GM12878 (cell line): ENCODE results near the gene SLAIN2. TPM values are rescaled to one million over a fixed set of nuclear protein-coding genes. Genes with fewer than 3 reads are reported as not detected.

ENCODE experiments used
- ATAC-seq: fragments of 200-7000 bp; cut with Tn5 transposase; 3 replicates; pipeline ENCODE4 v1.9.1; 2020; ENCODE audit warnings: mild to moderate bottlenecking, moderate library complexity
- BruUV-seq: library from RNA; stranded (reverse); fragments of 400-500 nt; replicated peaks from 2 replicates; lab custom pipeline; 2021; lab: Mats Ljungman, UMichigan
- CTCF ChIA-PET: fragments of 300-600 bp; sonication (Branson Sonifier 250); formaldehyde crosslinking; extraction: SDS; loops from one replicate; lab custom pipeline; 2021; ENCODE audit warnings: inconsistent platforms; lab: Yijun Ruan, JAX
- POLR2A ChIA-PET: fragments of 350-600 bp; formaldehyde crosslinking; extraction: SDS; loops from one replicate; lab custom pipeline; 2021; ENCODE audit warnings: inconsistent platforms; lab: Charles Lee
- RAD21 ChIA-PET: fragments of 300-600 bp; sonication (Branson Sonifier 250); formaldehyde crosslinking; loops from one replicate; lab custom pipeline; 2023; ENCODE audit warnings: antibody characterized with exemption; ENCODE audit not compliant: unreplicated experiment; lab: Charles Lee
- SMC1A ChIA-PET: fragments of 300-600 bp; sonication (Branson Sonifier 250); formaldehyde crosslinking; loops from one replicate; lab custom pipeline; 2023; ENCODE audit not compliant: unreplicated experiment, uncharacterized antibody; lab: Charles Lee
- DNase-seq: peaks from one replicate; pipeline ENCODE4 v3.0.0-alpha.2; 2011; ENCODE audit warnings: low read depth, low spot score
- FAIRE-seq: peaks from 3 replicates; lab custom pipeline; 2011; peaks lifted over from hg19 to GRCh38; lab: Jason Lieb, UNC
- H2AFZ ChIP-seq: 2 replicates; pipeline ENCODE4 v1.6.0; 2011; ENCODE audit warnings: low read depth, low read length, control low read depth; ENCODE audit not compliant: control insufficient read depth
- H3K27ac ChIP-seq: 2 replicates; pipeline ENCODE4 v1.5.1; 2011; ENCODE audit warnings: control low read depth; ENCODE audit not compliant: control insufficient read depth, insufficient read depth
- H3K27me3 ChIP-seq, 2 experiments: replicated peaks in 1 of 2; 2 replicates each; pipeline versions ENCODE4 v1.6.0 to v1.6.1; 2011; ENCODE audit warnings: low read length in 1 of 2; ENCODE audit not compliant: control insufficient read depth in 2 of 2, insufficient read depth in 2 of 2
- H3K36me3 ChIP-seq, 2 experiments: 2 replicates each; pipeline ENCODE4 v1.5.1; 2011; ENCODE audit warnings: low read length in 1 of 2; ENCODE audit not compliant: control insufficient read depth in 2 of 2, insufficient read depth in 2 of 2
- H3K4me1 ChIP-seq: 2 replicates; pipeline ENCODE4 v1.6.1; 2011; ENCODE audit warnings: mild to moderate bottlenecking, low read length, moderate library complexity, mixed read lengths; ENCODE audit not compliant: control insufficient read depth, insufficient read depth
- H3K4me2 ChIP-seq: 2 replicates; pipeline ENCODE4 v1.6.0; 2011; ENCODE audit warnings: control low read depth; ENCODE audit not compliant: control insufficient read depth, insufficient read depth
- H3K4me3 ChIP-seq: fragments of 200-600 bp; sonication (generic); 2 replicates; pipeline ENCODE4 v1.5.1; 2016
- H3K79me2 ChIP-seq: 2 replicates; pipeline ENCODE4 v1.6.0; 2011; ENCODE audit warnings: low read length; ENCODE audit not compliant: control insufficient read depth, insufficient read depth
- H3K9ac ChIP-seq: 2 replicates; pipeline ENCODE4 v1.8.0; 2011; ENCODE audit warnings: low read length, control low read depth, mixed read lengths; ENCODE audit not compliant: control insufficient read depth, insufficient read depth
- H3K9me3 ChIP-seq: replicated peaks from 3 replicates; pipeline ENCODE4 v1.5.1; 2011; ENCODE audit warnings: mild to moderate bottlenecking, low read length; ENCODE audit not compliant: control insufficient read depth, insufficient read depth
- H4K20me1 ChIP-seq: 2 replicates; pipeline ENCODE4 v1.6.0; 2011; ENCODE audit not compliant: control insufficient read depth, insufficient read depth
- BACH1 ChIP-seq: fragments of 450-650 bp; IDR thresholded peaks from 2 replicates; pipeline ENCODE4 v1.6.1; 2017; ENCODE audit warnings: mild to moderate bottlenecking, borderline replicate concordance
- BCL3 ChIP-seq: IDR thresholded peaks from 2 replicates; pipeline ENCODE4 v1.6.1; 2011; ENCODE audit warnings: borderline replicate concordance, low read depth, mild to moderate bottlenecking, moderate library complexity, low read length; ENCODE audit not compliant: insufficient read depth, poor library complexity, severe bottlenecking
- BHLHE40 ChIP-seq, 2 experiments: fragments of 450-650 bp in 1 of 2; IDR thresholded peaks; 2 replicates each; pipeline ENCODE4 v1.6.1; 2011 to 2017; ENCODE audit warnings: low read depth in 2 of 2, borderline replicate concordance in 1 of 2, improper control_type of control experiment in 1 of 2, low read length in 1 of 2, mild to moderate bottlenecking in 1 of 2
- CHD1 ChIP-seq: IDR thresholded peaks from 2 replicates; pipeline ENCODE4 v1.6.1; 2012; ENCODE audit warnings: low read depth, low read length, improper control_type of control experiment
- DPF2 ChIP-seq: fragments of 450-650 bp; IDR thresholded peaks from 2 replicates; pipeline ENCODE4 v1.6.1; 2017; ENCODE audit warnings: mild to moderate bottlenecking
- EZH2 ChIP-seq: IDR thresholded peaks from 2 replicates; pipeline ENCODE4 v1.6.1; 2012; ENCODE audit warnings: low read depth, mild to moderate bottlenecking, control low read depth, inconsistent platforms, low read length, borderline replicate concordance; ENCODE audit not compliant: control insufficient read depth
- FOXM1 ChIP-seq: IDR thresholded peaks from 2 replicates; pipeline ENCODE4 v1.6.1; 2012; ENCODE audit warnings: low read depth, mild to moderate bottlenecking, inconsistent platforms, low read length, moderate library complexity
- HCFC1 ChIP-seq: fragments of 150-350 bp; IDR thresholded peaks from 2 replicates; pipeline ENCODE4 v1.6.1; 2014; ENCODE audit warnings: low read length
- IRF4 ChIP-seq: IDR thresholded peaks from 2 replicates; pipeline ENCODE4 v1.6.1; 2011; ENCODE audit warnings: low read depth, low read length
- MYB ChIP-seq: fragments of 150-350 bp; IDR thresholded peaks from 2 replicates; pipeline ENCODE4 v1.6.1; 2014; ENCODE audit warnings: mild to moderate bottlenecking, low read depth, low read length, borderline replicate concordance
- MYC ChIP-seq: IDR thresholded peaks from 2 replicates; pipeline ENCODE4 v1.6.1; 2011; ENCODE audit warnings: mild to moderate bottlenecking, low read length, moderate library complexity, inconsistent platforms; ENCODE audit not compliant: insufficient read depth, insufficient replicate concordance, insufficient read length, severe bottlenecking
- NFIC ChIP-seq: IDR thresholded peaks from 2 replicates; pipeline ENCODE4 v1.6.1; 2012; ENCODE audit warnings: low read depth, mild to moderate bottlenecking, inconsistent platforms, low read length, moderate library complexity
- NFYA ChIP-seq: IDR thresholded peaks from 2 replicates; pipeline ENCODE4 v1.6.1; 2011; ENCODE audit warnings: low read depth, mild to moderate bottlenecking, low read length, improper control_type of control experiment, borderline replicate concordance
- NFYB ChIP-seq: IDR thresholded peaks from 2 replicates; pipeline ENCODE4 v1.6.1; 2011; ENCODE audit warnings: low read depth, mild to moderate bottlenecking, low read length, improper control_type of control experiment, moderate library complexity; ENCODE audit not compliant: insufficient read depth
- POLR2AphosphoS5 ChIP-seq: IDR thresholded peaks from 2 replicates; pipeline ENCODE4 v1.6.1; 2011; ENCODE audit warnings: mild to moderate bottlenecking, low read length, inconsistent platforms
- STAT3 ChIP-seq: IDR thresholded peaks from 2 replicates; pipeline ENCODE4 v1.6.1; 2011; ENCODE audit warnings: low read depth, low read length, improper control_type of control experiment
- ZNF622 ChIP-seq: fragments of 450-650 bp; IDR thresholded peaks from 2 replicates; pipeline ENCODE4 v1.6.1; 2017; ENCODE audit warnings: mild to moderate bottlenecking, inconsistent platforms
- WGBS: methylation state at CpG from one replicate; pipeline ENCODE4 v1.1.6; 2016; ENCODE audit warnings: low lambda C conversion rate; ENCODE audit not compliant: insufficient replicate concordance, insufficient coverage; ENCODE audit errors: missing lambda C conversion rate; 5-methylcytosine and 5-hydroxymethylcytosine counted together
- in situ Hi-C: fragments of 300-500 bp; cut with MboI; formaldehyde crosslinking; loops from 9 replicates; pipeline ENCODE4 v1.14.3; 2018; ENCODE audit warnings: mixed read lengths
- intact Hi-C: fragments of 100-400 bp; cut with micrococcal nuclease; formaldehyde crosslinking; loops from one replicate; pipeline ENCODE4 v1.14.2; 2022; ENCODE audit not compliant: unreplicated experiment
- polyA plus RNA-seq, 11 experiments: library from polyadenylated mRNA; depleted of rRNA in 4 of 11; unstranded in 6 of 11; stranded (reverse) in 5 of 11; fragments of >200 nt; fragmentation: Nextera tagmentation in 4 of 11; fragmentation: Illumina TruSeq in 1 of 11; extraction: Ambion mirVana in 4 of 11; extraction: Trizol in 1 of 11; gene quantifications; 1 replicate in 1 of 11; 2 replicates in 10 of 11; pipeline versions ENCODE4 v1.2.1 to v1.2.3, GENCODE V29; 2011 to 2016; ENCODE audit warnings: inconsistent platforms in 2 of 11, missing spikeins in 2 of 11, low read depth in 1 of 11
- total RNA-seq, 4 experiments: library from RNA; depleted of rRNA in 3 of 4; stranded (reverse); fragments of >200 nt in 3 of 4; fragmentation: Illumina TruSeq in 1 of 4; extraction: Trizol in 1 of 4; gene quantifications; 2 replicates each; pipeline versions ENCODE4 v1.2.1 to v1.2.3, GENCODE V29; 2013 to 2021
- TF ChIP-seq, protein P1 (sequence below): fragments of 450-650 bp; IDR thresholded peaks from 2 replicates; pipeline ENCODE4 v1.6.1; 2017; ENCODE audit warnings: borderline replicate concordance

SLAIN2 gene
- total and polyA plus RNA-seq, 10 of the 15 experiments (the other 5 are each of a cell fraction or from before 2014, with no cell fraction given) = 4.3 to 96.6 (median 25.4) TPM

DNA sequence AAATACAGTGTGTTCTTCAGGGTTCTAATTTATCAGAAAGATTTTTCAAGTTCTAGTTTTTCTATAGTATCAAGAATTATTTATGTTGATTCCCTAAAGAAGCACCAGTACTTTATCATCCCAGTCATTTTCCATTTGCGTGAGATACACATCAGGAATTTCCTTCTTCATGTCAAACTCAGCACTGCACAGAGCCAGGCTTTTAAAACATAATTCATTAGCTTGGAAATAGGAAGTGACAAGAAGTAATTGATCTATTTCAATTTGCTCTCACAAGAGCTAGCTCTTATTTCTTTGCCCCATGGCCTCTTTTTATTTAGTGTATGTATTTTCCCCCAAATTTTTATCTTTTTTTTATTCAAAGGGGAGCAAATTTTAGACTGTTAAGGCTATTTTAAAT, 128.8 kb downstream of the SLAIN2 start (continued):
- TF ChIP-seq STAT3 (no peak), NFYA (no peak), MYC (no peak)

DNA sequence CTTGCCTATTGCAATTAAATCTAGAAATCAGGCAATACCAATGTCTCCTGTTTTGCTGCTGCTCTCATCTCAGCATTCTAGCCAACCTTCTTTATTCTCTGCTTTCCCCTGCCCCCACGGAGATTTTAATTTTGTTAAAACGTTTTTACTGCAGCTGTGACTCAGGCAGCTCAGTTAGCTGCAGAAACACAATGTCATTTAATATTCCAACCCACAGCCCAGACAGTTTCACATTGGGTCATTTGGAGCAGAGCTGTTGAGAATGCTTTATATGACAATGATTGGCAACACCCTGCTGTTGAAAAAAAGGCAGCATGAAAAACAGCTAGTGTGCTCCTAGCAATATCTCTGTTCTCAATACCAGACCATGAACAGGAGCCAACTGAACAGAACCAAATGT, 129.2 kb downstream of the SLAIN2 start:
- Histone ChIP-seq H3K4me3 (no peak overlapping the region), H3K79me2 (no peaks in the 10 kb centered on the region), H3K9me3 (no peaks in the 10 kb centered on the region), H3K9ac (no peak overlapping the region), H3K4me2 (no peak overlapping the region), H3K36me3 (no peaks in the 10 kb centered on the region), H2AFZ (no peak overlapping the region), H3K27me3 (no peaks in the 10 kb centered on the region), H3K27ac (no peak overlapping the region), H4K20me1 (no peaks in the 10 kb centered on the region), H3K4me1 (no peaks in the 10 kb centered on the region; the same call in 1 of the 2 replicates)
- ChIA-PET POLR2A (no interaction called here), RAD21 (interaction anchor here (1.4 kb wide), 1 partner anchor 16 kb away, joined by 3 read pairs; no protein-coding TSS in a partner anchor), SMC1A (no interaction called here), CTCF (no interaction called here)
- no TSS peak for BruUV-seq
- no peak for FAIRE-seq
- TF ChIP-seq STAT3 = no peak
- no peak for TF ChIP-seq BACH1
- TF ChIP-seq HCFC1 = no peak
- TF ChIP-seq CHD1 = no peak
- no peak for TF ChIP-seq FOXM1
- no peak for TF ChIP-seq ZNF622
- no peak for TF ChIP-seq MYB
- TF ChIP-seq, protein P1, sequence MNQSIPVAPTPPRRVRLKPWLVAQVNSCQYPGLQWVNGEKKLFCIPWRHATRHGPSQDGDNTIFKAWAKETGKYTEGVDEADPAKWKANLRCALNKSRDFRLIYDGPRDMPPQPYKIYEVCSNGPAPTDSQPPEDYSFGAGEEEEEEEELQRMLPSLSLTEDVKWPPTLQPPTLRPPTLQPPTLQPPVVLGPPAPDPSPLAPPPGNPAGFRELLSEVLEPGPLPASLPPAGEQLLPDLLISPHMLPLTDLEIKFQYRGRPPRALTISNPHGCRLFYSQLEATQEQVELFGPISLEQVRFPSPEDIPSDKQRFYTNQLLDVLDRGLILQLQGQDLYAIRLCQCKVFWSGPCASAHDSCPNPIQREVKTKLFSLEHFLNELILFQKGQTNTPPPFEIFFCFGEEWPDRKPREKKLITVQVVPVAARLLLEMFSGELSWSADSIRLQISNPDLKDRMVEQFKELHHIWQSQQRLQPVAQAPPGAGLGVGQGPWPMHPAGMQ = no peak
- TF ChIP-seq BHLHE40 (IDR thresholded peaks at IDR 0.05; ENCODE audit: borderline replicate concordance in 1 of 2, low read depth in 2 of 2, low read length in 1 of 2) = no peak
- no peak for TF ChIP-seq NFYB
- no peak for TF ChIP-seq POLR2AphosphoS5
- TF ChIP-seq NFIC = no peak
- TF ChIP-seq IRF4 = no peak
- TF ChIP-seq BCL3 = no peak
- no peak for TF ChIP-seq EZH2
- no peak for TF ChIP-seq DPF2
- in situ Hi-C loops = no loop called here
- 0% methylated on average over 2 of the region's 2 CpGs for WGBS
- peak; percentile 37; the same call in 2 of the 3 replicates for ATAC-seq
- intact Hi-C loops = no loop called here
- no peak for DNase-seq
